Measurements from ENCODE around the gene CACNA1B. TPM values are rescaled to one million over a fixed set of nuclear protein-coding genes. Genes with fewer than 3 reads are reported as not detected.

CACNA1B gene
- total RNA-seq, 2 donors from 2014 or later = 0.19 to 0.42 TPM

- H3K27me3 ChIP-seq = no peaks in the 10 kb centered on the region
- H3K9me3 ChIP-seq = no peaks in the 10 kb centered on the region
- no peak overlapping the region for H3K4me3 ChIP-seq
- no peak for TF ChIP-seq CTCF (IDR thresholded peaks at IDR 0.05)
- H3K27ac ChIP-seq = no peak overlapping the region
- no peak overlapping the region for H3K9ac ChIP-seq (ENCODE audit: low read depth in 2 of 2, low read length in 2 of 2)
- no peaks in the 10 kb centered on the region for H3K4me1 ChIP-seq
- H3K36me3 ChIP-seq = no peaks in the 10 kb centered on the region
- intact Hi-C loops (cut with DNase I) = no loop called here
- no peak for DNase-seq
Measured at GRCh38 chr9:138067613-138068367, 190.2 kb downstream of the CACNA1B start.

GRCh38 chr9:138068601-138069035 lies 191.0 kb downstream of the CACNA1B start:
- no peak for DNase-seq
- H3K27ac ChIP-seq = no peak overlapping the region
- H3K4me1 ChIP-seq = no peaks in the 10 kb centered on the region
- no peak overlapping the region for H3K9ac ChIP-seq (ENCODE audit: low read depth in 2 of 2, low read length in 2 of 2)
- intact Hi-C loops (cut with DNase I) = no loop called here
- H3K9me3 ChIP-seq = no peaks in the 10 kb centered on the region
- TF ChIP-seq CTCF (IDR thresholded peaks at IDR 0.05) = no peak
- no peaks in the 10 kb centered on the region for H3K27me3 ChIP-seq
- H3K4me3 ChIP-seq = no peak overlapping the region
- H3K36me3 ChIP-seq = no peaks in the 10 kb centered on the region

GRCh38 chr9:138069731-138070456 lies 192.3 kb downstream of the CACNA1B start:
- H3K36me3 ChIP-seq = no peaks in the 10 kb centered on the region
- H3K9ac ChIP-seq (ENCODE audit: low read depth in 2 of 2, low read length in 2 of 2) = no peak overlapping the region
- no peaks in the 10 kb centered on the region for H3K4me1 ChIP-seq
- H3K4me3 ChIP-seq = no peak overlapping the region
- no peaks in the 10 kb centered on the region for H3K9me3 ChIP-seq
- no peak for TF ChIP-seq CTCF (IDR thresholded peaks at IDR 0.05)
- DNase-seq = no peak
- intact Hi-C loops (cut with DNase I) = no loop called here
- no peaks in the 10 kb centered on the region for H3K27me3 ChIP-seq
- no peak overlapping the region for H3K27ac ChIP-seq

GRCh38 chr9:138070815-138071214 lies 193.2 kb downstream of the CACNA1B start:
- Histone ChIP-seq H3K9ac (ENCODE audit: low read depth in 2 of 2, low read length in 2 of 2) (no peak overlapping the region), H3K4me3 (no peak overlapping the region), H3K9me3 (no peaks in the 10 kb centered on the region), H3K4me1 (no peaks in the 10 kb centered on the region), H3K36me3 (no peaks in the 10 kb centered on the region), H3K27ac (no peak overlapping the region), H3K27me3 (no peaks in the 10 kb centered on the region)
- TF ChIP-seq CTCF (IDR thresholded peaks at IDR 0.05) = no peak
- intact Hi-C loops (cut with DNase I) = no loop called here
- DNase-seq = no peak

- DNase-seq = no peak
- no peak for TF ChIP-seq CTCF (IDR thresholded peaks at IDR 0.05)
- H3K9ac ChIP-seq (ENCODE audit: low read depth in 2 of 2, low read length in 2 of 2) = no peak overlapping the region
Measured at GRCh38 chr9:138071292-138071691, 193.7 kb downstream of the CACNA1B start.

More at GRCh38 chr9:138071292-138071691, 193.7 kb downstream of the CACNA1B start:
- Histone ChIP-seq H3K27ac (no peak overlapping the region), H3K36me3 (no peaks in the 10 kb centered on the region), H3K4me3 (no peak overlapping the region), H3K27me3 (no peaks in the 10 kb centered on the region), H3K4me1 (no peaks in the 10 kb centered on the region), H3K9me3 (no peaks in the 10 kb centered on the region)
- intact Hi-C loops (cut with DNase I) = no loop called here

All from colonic mucosa (tissue), 4 donors.